8988T (cell line): ENCODE results near the gene EIF4G1.

Source experiments
- DNase-seq: peaks from one replicate; pipeline ENCODE4 v3.0.0; 2011

The EIF4G1 gene

DNA sequence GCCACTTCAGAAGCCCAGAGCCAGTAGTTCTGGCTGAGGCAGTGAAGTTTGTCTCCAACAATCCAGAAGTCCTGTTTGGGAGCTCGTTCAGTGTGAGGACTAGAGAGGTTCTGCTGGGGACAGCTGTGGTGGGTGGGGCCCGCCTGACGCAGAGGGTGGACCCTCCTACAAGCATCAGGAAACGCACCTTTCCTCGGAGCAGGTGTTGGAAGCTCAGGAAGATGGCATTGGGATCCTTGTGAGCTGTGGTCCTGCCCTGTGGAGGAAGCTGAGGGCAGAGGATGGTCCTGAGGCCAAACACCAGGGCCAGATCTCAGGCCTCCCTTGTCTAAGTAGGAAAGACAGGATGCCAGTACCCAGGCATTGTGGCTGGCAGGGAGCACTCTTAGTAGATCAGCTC lies 58.5 kb downstream of the EIF4G1 start:
- DNase-seq: no peak

DNA sequence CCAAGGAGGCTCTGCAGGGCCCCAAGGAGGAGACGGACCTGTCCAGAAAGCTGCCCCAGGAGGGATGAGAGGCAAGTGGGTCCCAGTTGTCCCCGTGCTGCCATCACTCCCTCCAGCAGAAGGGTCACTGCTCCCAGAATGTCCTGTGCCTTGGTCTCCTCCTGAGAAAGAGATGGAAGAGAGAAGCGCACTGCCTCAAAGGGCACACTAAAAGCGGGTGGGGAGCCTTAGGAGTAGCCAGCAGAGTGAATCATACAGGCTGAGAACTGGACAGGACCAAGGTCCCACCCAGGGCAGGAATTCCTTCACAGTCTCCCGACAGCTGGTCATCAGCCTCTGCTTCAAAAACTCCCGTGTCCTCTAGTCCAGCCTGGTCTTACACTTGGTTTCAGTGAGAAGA lies 59.0 kb downstream of the EIF4G1 start:
- no peak for DNase-seq

DNA sequence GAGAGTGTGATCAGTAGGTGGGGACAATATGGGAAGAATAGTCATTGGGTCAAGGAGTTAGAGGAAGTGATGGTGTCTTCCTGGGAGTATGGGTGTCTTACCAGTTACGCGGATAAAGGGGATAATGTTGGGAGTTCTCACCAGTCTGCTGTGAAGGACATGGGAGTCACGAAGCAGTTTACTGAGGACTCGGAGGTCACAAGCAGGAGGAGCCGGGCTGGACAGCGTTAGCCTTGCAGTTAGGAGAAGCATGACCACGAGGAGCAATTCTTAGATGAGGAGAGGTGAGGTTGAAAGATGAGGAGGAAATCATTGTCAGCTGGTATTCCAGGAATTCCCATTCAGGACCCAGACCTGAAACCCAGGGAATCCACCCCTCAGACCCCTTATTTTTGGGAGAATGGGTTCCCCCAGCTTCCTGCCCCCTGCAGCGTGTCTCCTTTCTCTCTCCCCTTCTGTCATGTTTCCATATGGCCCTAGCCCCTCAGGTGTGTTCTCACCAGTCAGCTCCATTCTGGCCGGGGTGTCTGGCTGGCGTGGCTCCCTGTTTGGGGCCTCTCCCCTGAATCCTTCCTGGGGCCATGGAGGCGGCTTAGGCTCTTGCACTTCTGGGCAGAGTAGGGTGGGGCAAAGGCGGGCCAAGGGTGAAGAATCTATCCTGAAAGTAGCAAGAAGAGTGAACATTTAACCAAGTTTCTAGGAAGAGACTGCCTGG lies 61.5 kb downstream of the EIF4G1 start:
- DNase-seq: no peak

DNA sequence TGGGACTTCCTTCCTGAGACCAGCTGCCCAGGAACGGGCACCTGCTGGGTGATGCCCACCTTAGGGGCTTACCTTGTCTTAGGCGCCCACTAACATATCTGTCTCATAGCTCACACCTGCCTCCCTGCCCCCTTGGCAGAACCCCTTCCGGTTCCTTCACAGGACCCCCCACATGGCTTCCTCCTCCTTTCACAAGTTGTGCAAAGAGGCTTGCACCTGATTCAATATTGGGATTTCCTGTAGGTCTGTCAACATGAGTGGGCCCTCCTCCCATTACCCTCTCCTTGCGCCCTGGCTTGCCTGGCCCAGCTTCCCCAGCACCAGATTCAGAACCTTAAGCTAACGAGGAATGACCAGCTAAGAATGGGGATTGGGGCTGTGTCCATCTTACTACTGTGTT lies 63.0 kb downstream of the EIF4G1 start:
- DNase-seq: no peak

DNA sequence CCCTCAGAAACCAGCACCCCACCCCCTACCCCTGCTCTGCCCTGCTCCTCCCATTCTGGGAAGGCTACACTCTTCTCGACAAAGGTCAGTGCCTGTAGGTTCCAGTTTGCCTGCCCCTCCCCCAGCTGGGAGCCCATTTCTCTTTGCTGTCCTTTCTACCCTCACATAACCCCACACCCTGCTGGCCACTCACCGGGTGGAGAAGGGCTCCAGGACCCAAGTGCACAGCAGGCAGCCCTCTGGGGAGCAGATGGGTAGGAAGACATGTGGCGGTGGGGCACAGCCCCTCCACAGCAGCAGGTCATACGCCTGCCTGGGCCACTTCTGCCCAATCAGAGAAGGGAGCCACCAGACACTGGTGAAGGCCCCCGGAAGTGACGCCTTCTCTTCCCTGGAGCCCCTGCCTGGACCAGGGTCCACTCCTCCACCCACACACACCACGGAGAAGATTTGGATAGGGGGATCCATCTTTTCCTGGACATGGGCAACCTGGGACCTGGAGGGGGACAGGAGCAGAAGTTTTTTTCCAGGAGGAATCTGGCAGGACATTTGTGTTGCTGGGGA lies 63.6 kb downstream of the EIF4G1 start, which contains the start of gene THPO:
TSS of gene THPO (minus strand) at position 326 of the 564 bp plus-strand sequence. CDS start 1,948 bp downstream, outside the sequence.
- DNase-seq: no peak

DNA sequence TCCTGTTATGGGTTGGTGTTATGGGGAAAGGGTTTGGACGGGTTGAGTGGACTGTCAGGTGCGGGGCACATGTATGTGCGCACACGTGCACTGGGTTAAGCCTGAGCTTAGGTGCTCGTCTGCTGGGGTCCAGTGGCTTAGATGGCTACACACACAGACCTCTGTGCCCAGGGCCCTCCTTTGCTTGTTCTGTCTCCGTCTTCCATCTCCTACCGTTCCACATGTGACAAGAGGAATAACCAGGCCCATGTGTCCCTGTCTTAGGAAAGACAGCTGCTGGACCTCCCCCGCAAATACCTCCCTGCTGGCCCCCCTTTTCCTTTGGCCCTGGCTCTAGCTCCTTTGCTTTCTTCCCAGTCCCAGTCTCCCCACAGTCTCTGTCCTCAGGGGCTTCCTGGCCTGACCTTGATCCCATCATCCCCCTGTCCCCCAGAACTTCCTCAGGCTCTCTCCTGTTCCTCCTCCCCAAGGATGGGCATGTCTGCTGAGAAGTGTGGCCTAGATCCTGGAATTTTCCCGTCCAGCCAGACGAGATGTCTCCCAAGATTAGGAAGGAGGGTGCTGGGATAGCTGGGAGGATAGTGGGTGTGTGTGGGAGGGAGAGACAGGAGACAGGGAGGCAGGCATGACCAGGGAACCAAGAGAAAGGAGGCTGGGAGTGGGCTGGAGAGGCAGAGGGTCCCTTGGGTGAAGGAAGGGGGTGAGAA lies 64.4 kb downstream of the EIF4G1 start:
- DNase-seq: no peak

DNA sequence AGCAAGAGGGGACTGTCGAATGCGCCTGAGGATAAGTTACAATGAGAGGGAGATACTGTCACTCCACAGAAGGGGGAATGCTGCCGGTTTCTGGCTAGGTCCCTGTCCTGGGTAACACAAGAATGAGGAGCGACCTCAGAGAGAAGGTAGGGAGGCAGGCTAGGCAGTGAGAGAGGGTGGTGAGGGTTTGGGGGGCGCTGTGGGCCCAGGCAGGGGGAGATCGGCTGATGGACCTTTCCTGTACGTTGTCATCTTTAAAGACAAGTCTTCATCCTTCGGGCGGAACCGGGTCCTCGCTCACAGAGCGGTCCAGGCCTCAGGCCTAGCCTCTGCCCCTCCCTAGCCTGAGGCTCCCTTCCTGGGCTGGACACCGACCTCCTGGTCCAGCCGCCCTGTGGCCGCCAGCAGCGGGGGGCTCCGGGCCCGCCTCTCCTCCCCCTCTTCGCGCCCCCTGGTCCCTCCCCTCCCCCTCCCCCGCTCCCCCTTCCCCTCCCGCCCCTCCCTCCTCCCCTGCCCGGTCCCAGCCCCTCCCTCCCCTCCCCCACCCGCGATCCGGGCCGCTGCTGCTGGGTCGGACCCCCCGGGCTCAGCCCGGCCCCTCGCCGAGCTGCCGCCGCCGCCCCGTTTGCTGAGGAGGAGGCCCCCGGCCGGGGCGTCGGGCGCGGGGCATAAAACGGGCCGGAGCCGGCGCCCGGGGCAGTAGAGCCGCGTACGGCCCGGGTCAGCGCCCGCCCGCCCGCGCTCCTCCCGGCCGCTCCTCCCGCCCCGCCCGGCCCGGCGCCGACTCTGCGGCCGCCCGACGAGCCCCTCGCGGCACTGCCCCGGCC lies 65.2 kb downstream of the EIF4G1 start, which contains the start of gene CHRD:
TSS of gene CHRD (plus strand) at position 697 of the 827 bp plus-strand sequence. CDS start 265 bp downstream, outside the sequence.
- no peak for DNase-seq

DNA sequence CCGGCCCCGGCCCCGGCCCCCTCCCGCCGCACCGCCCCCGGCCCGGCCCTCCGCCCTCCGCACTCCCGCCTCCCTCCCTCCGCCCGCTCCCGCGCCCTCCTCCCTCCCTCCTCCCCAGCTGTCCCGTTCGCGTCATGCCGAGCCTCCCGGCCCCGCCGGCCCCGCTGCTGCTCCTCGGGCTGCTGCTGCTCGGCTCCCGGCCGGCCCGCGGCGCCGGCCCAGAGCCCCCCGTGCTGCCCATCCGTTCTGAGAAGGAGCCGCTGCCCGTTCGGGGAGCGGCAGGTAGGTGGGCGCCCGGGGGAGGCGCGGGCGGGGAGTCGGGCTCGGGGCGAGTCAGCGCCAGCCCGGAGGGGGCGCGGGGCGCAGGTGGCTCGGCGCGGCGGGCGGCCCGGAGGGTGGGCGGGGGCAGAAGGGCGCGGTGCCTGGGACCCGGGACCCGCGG lies 65.8 kb downstream of the EIF4G1 start:
- peak; percentile 94 for DNase-seq

DNA sequence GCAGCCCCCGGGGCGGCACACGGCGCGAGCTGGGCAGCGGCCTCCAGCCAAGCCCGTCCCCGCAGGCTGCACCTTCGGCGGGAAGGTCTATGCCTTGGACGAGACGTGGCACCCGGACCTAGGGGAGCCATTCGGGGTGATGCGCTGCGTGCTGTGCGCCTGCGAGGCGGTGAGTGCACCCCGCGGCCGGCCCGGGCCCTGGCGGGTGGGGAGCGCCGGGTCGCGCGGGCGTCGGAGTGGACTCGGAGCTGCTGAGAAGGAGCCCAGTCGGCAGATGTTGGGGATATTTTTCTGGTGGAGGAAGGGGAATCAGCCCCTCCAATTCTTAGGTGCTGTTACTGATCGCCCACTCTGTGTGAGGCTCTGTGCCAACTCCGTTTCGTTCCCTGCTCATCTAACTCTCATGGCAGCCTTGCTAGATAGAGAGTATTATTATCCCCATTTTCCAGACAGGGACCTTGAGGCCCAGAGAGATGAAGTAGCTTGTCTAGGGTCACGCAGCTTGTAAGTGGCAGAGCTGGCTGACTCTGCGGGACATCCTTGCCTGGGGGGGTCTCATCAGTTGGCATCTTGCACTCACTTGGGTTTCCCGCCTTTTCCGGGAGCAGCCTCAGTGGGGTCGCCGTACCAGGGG lies 66.3 kb downstream of the EIF4G1 start:
- no peak for DNase-seq

DNA sequence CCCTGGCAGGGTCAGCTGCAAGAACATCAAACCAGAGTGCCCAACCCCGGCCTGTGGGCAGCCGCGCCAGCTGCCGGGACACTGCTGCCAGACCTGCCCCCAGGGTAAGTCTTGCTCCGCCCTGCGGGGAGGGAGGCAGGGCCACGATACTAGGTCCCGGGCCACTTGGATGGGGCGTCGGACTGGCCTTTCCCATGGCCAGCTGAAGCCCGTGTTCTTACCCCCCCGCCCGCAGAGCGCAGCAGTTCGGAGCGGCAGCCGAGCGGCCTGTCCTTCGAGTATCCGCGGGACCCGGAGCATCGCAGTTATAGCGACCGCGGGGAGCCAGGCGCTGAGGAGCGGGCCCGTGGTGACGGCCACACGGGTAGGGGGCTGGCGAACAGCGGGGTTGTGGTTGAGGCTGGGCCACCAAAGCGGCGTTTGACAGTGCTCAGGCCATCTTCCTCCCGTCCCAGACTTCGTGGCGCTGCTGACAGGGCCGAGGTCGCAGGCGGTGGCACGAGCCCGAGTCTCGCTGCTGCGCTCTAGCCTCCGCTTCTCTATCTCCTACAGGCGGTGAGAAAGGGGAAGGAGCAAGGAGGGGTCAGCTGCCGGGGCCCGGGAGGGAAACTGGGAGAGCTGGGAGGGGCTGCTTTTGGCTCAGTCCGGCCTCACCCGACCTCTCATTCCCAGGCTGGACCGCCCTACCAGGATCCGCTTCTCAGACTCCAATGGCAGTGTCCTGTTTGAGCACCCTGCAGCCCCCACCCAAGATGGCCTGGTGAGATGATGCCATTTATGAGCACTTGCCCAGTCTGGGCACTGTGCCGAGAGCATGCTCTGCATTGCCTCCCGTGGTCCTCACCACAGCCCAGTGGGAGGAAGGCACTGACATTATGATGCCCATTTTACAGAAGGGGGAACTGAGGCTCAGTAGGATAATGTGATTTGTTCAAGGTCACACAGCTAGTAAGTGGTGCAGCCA lies 67.1 kb downstream of the EIF4G1 start:
- DNase-seq: no peak

DNA sequence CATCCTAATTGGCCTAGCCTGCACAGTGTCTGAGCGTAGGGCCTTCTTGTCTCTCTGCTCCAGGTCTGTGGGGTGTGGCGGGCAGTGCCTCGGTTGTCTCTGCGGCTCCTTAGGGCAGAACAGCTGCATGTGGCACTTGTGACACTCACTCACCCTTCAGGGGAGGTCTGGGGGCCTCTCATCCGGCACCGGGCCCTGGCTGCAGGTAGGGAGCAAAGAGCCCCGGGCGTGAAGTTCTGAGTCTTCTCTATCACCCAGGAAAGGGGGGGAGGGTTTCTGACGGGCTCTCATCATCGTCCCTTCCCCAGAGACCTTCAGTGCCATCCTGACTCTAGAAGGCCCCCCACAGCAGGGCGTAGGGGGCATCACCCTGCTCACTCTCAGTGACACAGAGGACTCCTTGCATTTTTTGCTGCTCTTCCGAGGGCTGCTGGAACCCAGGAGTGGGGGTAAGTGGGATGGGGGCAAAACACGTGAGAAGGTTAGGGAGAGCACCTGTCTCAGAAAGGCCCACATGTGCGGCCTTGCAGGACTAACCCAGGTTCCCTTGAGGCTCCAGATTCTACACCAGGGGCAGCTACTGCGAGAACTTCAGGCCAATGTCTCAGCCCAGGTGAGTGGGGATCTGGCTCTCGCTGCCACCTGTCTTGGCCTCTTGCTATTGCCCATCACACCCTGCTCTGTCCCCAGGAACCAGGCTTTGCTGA lies 68.1 kb downstream of the EIF4G1 start:
- DNase-seq: no peak

DNA sequence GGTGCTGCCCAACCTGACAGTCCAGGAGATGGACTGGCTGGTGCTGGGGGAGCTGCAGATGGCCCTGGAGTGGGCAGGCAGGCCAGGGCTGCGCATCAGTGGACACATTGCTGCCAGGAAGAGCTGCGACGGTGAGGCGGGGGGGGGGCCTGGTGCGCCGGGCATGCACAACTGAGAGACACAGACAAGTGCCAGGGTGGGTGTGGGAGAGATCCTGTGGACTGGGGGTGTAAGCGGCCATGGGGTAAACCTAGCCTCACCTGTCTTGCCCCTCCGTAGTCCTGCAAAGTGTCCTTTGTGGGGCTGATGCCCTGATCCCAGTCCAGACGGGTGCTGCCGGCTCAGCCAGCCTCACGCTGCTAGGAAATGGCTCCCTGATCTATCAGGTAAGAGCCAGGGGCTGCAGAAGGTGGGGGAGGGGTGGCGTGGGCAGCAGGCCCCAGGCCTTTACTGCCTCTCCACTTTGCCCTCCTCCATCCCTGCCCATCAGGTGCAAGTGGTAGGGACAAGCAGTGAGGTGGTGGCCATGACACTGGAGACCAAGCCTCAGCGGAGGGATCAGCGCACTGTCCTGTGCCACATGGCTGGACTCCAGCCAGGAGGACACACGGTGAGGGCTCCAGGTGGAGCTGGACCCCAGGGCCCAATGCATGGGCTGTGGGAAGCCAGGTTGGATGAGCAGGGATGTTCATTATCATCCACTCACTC lies 68.8 kb downstream of the EIF4G1 start:
- DNase-seq: no peak

DNA sequence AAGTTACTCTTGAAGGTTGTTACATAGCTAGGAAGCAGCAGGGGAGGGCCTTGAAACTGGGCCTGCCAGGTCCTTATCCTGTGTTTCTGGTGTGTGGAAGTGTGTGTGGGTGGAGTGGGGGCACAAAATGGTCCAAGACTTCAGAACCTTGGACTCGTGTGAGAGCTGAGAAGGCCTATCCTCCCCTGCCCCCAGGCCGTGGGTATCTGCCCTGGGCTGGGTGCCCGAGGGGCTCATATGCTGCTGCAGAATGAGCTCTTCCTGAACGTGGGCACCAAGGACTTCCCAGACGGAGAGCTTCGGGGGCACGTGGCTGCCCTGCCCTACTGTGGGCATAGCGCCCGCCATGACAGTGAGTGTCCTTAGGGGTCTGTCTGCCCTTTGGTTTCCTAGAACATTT lies 69.9 kb downstream of the EIF4G1 start:
- no peak for DNase-seq
